Measurements from ENCODE around the gene SDC3.

DNA sequence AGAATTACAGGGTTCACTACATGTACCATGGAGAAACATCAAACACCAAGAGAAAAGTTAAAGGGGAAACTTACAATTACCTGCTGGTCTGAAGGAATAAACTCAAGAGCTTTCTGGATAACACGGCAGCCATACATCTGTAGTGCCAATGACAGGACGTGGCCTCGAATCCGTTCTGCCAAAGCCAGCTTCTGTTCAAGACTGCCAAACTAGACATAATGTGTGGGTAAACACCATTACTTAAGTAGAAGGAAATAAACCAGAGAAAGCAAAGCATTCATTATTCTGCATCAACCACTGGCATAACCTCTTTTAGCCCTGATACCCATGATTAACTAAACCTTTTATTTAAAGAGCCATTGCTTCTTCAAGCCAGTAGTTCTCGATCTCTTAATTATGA is 41.5 kb upstream of the SDC3 start:
- TF ChIP-seq, protein P1, sequence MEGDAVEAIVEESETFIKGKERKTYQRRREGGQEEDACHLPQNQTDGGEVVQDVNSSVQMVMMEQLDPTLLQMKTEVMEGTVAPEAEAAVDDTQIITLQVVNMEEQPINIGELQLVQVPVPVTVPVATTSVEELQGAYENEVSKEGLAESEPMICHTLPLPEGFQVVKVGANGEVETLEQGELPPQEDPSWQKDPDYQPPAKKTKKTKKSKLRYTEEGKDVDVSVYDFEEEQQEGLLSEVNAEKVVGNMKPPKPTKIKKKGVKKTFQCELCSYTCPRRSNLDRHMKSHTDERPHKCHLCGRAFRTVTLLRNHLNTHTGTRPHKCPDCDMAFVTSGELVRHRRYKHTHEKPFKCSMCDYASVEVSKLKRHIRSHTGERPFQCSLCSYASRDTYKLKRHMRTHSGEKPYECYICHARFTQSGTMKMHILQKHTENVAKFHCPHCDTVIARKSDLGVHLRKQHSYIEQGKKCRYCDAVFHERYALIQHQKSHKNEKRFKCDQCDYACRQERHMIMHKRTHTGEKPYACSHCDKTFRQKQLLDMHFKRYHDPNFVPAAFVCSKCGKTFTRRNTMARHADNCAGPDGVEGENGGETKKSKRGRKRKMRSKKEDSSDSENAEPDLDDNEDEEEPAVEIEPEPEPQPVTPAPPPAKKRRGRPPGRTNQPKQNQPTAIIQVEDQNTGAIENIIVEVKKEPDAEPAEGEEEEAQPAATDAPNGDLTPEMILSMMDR (IDR thresholded peaks at IDR 0.05) = no peak
- TF ChIP-seq POLR2A (IDR thresholded peaks at IDR 0.05) = no peak

Measured in lower leg skin (tissue), 3 donors.